A549 treated with AZD9567 at 1 μM for 4 hours (cell line): ENCODE results near the gene ARHGAP27. TPM values are rescaled to one million over a fixed set of nuclear protein-coding genes. Genes with fewer than 3 reads are reported as not detected.

Experiments
- total RNA-seq: library from RNA; stranded (reverse); fragments of 200-300 nt; extraction: Qiagen RNA extraction; gene quantifications from 5 replicates; pipeline ENCODE4 v1.2.3, GENCODE V29; 2022; ENCODE audit not compliant: insufficient read depth

Gene ARHGAP27
- 15.3 to 36.6 TPM (median 17.3 TPM) in 5 replicates for total RNA-seq

DNA sequence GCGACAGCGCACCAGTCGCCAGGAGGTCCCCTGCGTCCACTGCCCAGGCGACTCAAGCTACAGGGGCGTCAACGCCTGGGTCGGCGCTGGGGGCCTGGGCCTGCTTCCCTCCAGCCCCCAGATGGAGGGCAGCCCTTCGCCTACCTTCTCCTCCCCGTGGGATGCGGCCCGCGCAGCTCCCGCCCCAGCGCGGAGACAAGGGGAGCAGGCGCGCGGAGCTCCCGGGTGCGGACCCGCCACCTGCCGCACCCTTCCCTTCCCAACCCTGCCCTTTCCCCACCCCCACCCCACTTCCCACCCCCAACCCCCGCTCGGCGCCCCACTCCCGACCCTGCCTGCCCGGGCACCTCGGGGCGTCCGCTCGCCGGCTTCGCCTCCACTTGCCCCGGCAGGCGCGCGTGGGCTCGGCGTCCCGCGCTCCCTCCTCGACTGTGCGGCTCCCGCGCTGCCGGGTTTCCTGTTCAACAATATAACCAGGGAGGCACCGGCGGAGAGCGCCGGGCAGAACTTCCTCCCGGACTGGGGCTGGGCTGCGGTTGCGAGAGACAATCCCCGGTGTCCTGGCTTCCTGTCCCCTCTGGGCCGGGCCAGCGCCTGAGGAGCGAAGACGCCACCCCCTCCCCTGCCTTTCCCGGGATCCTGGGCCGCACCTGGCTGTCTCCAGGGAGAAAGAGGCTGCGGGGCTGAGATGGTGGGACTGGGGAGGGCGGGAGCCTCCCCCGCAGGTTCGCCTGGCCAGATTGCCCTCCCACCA is at the start of gene ARHGAP27:
Gene ARHGAP27, minus strand, starts transcription at position 466 of the 754 bp plus-strand sequence. CDS start 2,591 bp downstream, outside the sequence.

Other genes starting within 250 kb of the ARHGAP27 start
- gene FMNL1, start 211.0 kb downstream of the ARHGAP27 start, total RNA-seq: 25.4 to 35.1 TPM (median 26.4 TPM) in 5 replicates
- 0.08 to 0.21 TPM (median 0.15 TPM) in 4 of 5 replicates, not detected in the other for gene SPATA32, start 170.8 kb downstream of the ARHGAP27 start, total RNA-seq
- 37.0 to 64.7 TPM (median 44.2 TPM) in 5 replicates for gene MAP3K14, start 115.8 kb downstream of the ARHGAP27 start, total RNA-seq
- gene PLEKHM1, start 57.9 kb upstream of the ARHGAP27 start, total RNA-seq: 20.0 to 25.3 TPM (median 23.1 TPM) in 5 replicates